Fibroblast of villous mesenchyme (primary cell): Measurements from ENCODE around the gene CD46. TPM values are rescaled to one million over a fixed set of nuclear protein-coding genes. Genes with fewer than 3 reads are reported as not detected.

Experiments used
- DNase-seq: peaks from one replicate; pipeline ENCODE4 v3.0.0-alpha.2; 2010; ENCODE audit warnings: low read depth
- H3K4me3 ChIP-seq: 2 replicates; pipeline ENCODE4 v1.5.1; 2011; ENCODE audit warnings: low read depth, mild to moderate bottlenecking, low read length
- CTCF ChIP-seq: IDR thresholded peaks from 2 replicates; pipeline ENCODE4 v1.5.1; 2012; ENCODE audit warnings: low read depth, mild to moderate bottlenecking, low read length; ENCODE audit not compliant: insufficient read depth
- total RNA-seq: library from RNA; depleted of rRNA; stranded (reverse); fragments of >200 nt; gene quantifications from 2 replicates; pipeline ENCODE4 v1.2.3, GENCODE V29; 2012

CD46 gene
- total RNA-seq, 1 donor: 153 TPM

DNA sequence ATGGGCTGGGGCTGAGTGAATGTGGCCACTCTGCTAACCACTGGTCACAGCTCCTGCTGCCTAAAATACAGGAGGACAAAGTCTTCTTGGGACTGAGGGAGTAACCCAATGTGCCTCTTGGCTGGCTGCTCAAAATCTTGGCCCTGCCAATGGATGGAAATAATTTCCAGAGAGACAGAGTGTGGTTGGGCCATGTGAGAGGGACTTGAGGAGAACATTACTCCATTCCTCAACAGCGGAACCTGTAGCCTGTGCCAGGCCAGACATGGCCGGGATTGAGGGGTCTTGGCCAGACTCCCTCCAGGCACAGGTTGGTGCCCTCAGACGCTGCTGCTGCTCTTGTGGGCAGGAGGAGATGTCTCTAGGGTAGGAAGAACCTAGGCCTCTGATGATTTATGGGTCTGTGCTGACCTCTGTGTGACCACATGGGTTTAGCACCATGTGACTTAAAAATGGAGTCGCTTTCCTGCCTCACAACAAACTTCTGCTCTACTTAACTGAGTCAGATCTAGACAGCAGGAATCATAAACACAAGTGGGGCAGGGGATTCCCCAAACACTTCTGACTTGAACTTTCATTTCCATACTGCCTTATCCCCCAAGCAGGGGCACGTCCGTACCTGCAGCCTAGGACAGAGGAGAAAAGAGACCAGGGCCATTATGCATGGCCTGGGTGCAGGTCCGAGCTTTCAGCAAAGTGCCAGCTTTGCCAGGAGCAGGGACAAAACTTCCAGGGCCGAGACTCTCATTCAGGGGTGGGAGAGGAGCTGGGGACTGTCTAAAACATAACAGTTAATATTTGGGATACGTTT, 79.9 kb downstream of the CD46 start:
- DNase-seq: peak; percentile 82
- no peak overlapping the region for H3K4me3 ChIP-seq
- no peak for TF ChIP-seq CTCF

DNA sequence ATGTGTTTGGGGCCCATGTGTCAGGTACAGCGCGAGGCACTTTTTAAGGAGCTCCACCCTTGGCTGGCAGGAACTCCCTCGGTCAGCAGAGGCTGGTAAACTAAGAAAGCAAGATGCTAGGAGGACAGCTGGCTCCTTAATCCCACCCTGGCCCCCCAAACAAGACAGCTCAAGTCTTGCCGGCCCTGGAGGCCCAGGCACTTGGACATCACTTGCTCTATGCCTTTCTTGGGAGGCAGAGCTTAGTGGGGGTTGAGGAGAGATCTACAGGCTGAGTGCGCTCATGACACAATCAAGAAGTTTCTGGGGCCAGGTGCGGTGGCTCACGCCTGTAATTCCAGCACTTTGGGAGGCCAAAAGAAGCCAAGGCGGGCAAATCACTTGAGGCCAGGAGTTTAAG, 80.9 kb downstream of the CD46 start:
- no peak for DNase-seq
- no peak for TF ChIP-seq CTCF
- no peak overlapping the region for H3K4me3 ChIP-seq

GRCh38 chr1:207833381-207833780, 81.5 kb downstream of the CD46 start:
- DNase-seq: no peak
- H3K4me3 ChIP-seq: no peak overlapping the region
- no peak for TF ChIP-seq CTCF

DNA sequence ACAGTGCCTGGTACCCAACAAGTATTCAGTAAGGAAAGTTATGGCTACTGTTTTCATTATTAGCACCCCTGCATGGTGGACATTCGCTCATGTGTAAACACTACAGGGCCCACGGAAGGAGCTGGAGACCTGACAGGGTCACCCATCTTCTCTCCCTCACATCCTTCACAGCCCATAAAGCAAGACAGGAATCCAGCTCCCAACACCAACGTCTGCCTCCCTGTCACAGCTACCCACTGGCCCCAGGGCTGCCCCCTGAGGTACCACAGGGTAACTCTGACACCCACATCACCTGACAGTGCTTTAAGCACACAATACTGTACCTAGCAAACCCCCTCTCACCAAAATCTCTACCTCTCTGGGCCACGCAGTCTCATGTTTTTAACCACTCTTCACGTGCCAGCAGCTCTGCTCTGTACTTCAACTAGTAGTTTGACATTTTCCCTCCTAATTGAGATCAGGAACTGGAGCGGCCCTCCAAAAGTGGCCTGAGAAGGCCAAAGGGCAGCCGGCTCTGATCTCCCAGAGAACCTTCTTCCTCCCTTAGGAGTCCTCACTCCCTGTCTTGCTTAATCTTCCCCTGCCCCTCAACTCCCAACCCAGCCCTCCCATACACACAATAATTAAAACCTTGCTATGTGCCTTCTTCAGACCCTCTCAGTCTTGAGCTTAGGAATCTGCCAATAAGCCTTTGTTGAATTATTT, 82.3 kb downstream of the CD46 start:
- no peak for TF ChIP-seq CTCF
- no peak overlapping the region for H3K4me3 ChIP-seq
- no peak for DNase-seq

DNA sequence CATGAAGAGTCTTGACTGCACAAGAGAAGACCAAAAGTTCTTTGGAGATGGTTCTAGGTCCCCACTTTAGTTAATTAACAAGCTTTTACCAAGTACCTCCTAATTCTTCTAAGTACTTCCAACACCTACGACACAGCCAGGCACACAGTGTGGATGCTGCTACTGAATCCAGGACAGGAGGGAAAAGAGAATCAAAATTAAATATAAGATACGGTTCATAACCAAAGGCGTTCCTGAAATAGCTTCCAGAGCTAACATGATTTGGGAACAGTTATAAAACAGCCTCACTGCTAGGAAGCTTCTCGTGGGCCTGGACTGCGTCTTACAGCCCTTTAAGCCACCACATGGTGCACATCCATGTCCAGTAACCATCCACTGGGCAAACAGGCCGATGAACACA, 84.1 kb downstream of the CD46 start:
- no peak for DNase-seq
- no peak overlapping the region for H3K4me3 ChIP-seq
- no peak for TF ChIP-seq CTCF

DNA sequence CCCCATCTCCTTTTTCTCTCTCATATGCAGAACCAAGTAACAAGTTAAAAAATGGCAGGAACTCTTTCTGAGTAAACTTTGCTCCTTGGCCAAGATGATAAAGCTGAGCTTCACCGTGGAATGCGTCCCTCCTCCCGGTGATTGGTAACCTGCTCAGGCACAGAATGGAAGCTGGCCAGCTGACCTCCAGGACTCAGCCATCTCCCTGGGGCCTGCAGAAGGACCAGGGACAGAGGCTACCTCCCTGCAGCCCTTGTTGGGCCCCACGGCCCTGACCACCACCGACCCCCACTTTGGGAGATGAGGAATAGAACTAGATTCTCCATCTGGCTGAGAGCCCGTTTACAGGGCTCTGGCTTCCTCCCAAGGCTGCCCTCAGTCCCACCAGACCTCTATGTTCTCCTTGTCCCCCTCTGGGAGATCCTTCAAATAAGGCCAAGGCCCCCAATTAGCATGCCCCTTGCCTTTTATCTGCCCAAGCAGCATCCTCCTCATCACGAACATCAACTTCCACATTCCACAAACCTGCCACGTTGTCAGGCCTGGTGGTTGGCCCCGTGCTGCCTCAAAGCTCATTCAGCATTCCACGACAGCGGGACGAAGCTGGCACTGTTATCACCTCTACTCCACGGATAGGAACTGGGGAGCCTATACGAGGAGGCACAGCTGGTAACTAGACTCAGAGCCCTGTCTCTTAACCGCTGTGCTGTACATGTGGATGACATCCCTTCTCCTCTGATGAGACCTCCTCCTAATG, 84.9 kb downstream of the CD46 start:
- H3K4me3 ChIP-seq: no peak overlapping the region
- no peak for DNase-seq
- no peak for TF ChIP-seq CTCF
